GM13976 (cell line): ENCODE measurements around the gene PFN4.

Experiments
- DNase-seq: peaks from one replicate; pipeline ENCODE4 v3.0.0; 2012; ENCODE audit warnings: low spot score
- CTCF ChIP-seq: IDR thresholded peaks from 2 replicates; pipeline ENCODE4 v1.5.1; 2012; ENCODE audit warnings: borderline replicate concordance, mild to moderate bottlenecking; ENCODE audit not compliant: insufficient read depth; ENCODE audit errors: extremely low read depth, missing control alignments, control extremely low read depth
- in situ Hi-C: fragments of 300-500 bp; cut with MboI; formaldehyde crosslinking; loops from one replicate; pipeline ENCODE4 v1.12.0; 2022; ENCODE audit warnings: low sequenced_read_pairs, mixed read lengths, inconsistent platforms; ENCODE audit not compliant: unreplicated experiment

The PFN4 gene

DNA sequence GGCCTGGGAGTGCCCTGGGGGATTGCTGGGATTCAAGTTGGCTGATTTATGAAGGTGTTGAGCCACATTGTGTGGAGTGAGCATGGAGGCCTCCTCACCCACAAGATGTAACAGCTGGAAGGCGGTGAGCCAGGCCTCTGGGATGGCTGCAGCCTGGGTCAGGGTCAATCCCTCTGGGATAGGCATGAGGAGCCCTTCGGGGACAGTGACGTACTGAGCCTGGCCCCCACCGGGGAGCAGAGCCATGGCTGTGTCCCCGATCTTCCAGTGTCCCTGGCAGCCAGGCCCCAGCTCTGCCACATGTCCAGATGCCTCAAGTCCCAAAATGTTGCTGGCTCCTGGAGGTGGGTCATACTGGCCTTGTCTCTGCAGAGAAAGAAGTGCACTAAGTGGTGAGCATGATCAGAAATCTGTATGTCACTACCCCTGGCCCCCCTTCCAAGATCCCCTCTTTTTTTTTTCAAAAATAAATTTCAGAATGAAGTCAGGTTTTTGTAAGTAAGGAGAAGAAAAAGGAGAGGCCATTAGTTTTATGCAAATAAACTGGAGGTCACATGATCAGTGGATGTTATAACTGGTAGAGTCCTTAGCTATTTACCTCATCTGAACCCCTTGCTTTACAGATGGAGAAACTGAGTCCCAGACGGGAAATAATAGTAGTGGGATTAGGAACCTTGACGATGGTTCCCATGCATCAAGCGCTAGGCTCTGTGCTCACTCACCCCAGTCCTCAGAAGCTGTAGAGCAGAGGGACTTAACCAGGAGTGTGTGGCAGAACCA, 40.2 kb downstream of the PFN4 start:
- TF ChIP-seq CTCF = no peak
- in situ Hi-C loops = no loop called here
- DNase-seq = no peak

- in situ Hi-C loops = no loop called here
- no peak for DNase-seq
- no peak for TF ChIP-seq CTCF
These were observed 42.4 kb downstream of the PFN4 start for GRCh38 chr2:24080701-24081100.

- no peak for DNase-seq
- in situ Hi-C loops = no loop called here
These were observed 45.3 kb downstream of the PFN4 start for GRCh38 chr2:24077879-24078278.

DNA sequence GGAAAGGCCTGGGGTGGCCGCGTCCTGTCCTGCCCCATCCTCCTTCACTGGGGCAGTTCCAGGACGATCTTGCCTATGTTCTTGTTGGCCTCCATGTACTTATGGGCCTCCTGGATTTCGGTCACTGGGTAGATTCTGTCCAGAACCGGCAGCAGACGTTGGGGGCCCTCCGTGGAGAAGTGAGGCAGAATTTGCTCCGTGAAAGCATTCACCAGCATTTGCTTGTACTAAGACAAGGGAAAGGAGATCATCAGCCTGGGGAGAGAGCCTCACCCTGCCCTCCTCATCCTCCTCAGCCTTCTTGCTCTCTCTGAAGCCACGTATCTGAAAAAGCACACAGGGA, 45.6 kb downstream of the PFN4 start:
- in situ Hi-C loops = no loop called here
- no peak for DNase-seq
- no peak for TF ChIP-seq CTCF

More at GRCh38 chr2:24077879-24078278, 45.3 kb downstream of the PFN4 start:
- no peak for TF ChIP-seq CTCF

DNA sequence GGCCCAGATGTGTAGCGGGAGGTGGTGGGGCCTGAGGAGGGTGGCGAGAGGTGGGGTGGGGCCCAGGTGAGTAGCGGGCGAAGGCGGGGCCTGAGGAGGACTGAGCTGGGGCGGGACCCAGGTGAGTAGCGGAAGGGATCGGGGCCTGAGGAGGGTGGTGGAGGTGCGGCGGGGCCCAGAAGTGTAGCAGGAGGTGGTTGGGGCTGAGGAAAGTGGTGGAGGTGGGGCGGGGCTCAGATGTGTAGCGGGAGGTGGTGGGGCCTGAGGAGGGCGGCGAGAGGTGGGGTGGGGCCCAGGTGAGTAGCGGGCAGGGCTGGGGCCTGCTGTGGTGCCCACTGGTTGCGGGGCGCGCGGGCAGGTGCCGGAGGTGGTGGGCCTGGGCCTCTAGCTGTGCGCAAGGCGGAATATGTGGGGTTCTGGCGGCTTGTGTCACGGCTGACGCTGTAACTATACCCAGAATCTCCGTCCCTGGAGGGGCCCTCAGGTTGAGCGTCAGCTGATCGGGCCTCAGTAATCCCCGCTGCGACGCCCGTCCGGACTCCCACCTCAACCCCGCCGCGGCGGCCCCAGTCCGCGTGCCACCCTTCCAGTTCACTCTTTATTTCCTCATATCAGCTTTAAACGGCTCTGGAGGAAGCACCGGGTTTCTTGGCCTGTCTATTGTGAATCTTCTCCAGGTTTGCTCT, 46.1 kb downstream of the PFN4 start:
- in situ Hi-C loops = no loop called here
- TF ChIP-seq CTCF = no peak
- no peak for DNase-seq

GRCh38 chr2:24075915-24076848, 47.0 kb downstream of the PFN4 start, which contains the start of gene SF3B6:
Gene SF3B6 (minus strand): TSS chr2:24076326. CDS start chr2:24076229, 97 bp downstream.
- in situ Hi-C loops = no loop called here
- TF ChIP-seq CTCF = no peak
- peak; percentile 94 for DNase-seq
